ENCODE data around the gene FAM193A.

Gene FAM193A

DNA sequence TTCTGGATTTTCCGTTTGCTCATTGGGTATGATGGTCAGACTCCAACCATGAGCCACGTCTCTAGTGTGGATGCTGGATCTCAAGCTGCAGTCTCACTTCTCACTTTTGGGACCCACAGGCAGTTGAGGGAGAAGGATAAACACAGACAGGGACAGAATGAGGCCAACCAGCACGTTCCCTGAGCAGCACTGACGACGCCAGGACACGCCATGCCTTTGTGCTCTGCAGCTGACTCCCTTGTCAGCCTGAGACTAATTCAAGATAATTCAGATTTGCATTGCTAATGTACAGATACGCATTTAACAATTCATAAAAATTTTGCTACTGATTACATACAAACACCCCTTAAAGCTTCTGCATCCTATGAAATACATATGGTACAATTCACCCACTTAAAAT is 106.5 kb downstream of the FAM193A start:
- TF ChIP-seq, protein P1, sequence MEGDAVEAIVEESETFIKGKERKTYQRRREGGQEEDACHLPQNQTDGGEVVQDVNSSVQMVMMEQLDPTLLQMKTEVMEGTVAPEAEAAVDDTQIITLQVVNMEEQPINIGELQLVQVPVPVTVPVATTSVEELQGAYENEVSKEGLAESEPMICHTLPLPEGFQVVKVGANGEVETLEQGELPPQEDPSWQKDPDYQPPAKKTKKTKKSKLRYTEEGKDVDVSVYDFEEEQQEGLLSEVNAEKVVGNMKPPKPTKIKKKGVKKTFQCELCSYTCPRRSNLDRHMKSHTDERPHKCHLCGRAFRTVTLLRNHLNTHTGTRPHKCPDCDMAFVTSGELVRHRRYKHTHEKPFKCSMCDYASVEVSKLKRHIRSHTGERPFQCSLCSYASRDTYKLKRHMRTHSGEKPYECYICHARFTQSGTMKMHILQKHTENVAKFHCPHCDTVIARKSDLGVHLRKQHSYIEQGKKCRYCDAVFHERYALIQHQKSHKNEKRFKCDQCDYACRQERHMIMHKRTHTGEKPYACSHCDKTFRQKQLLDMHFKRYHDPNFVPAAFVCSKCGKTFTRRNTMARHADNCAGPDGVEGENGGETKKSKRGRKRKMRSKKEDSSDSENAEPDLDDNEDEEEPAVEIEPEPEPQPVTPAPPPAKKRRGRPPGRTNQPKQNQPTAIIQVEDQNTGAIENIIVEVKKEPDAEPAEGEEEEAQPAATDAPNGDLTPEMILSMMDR (IDR thresholded peaks at IDR 0.05; ENCODE audit: borderline replicate concordance, insufficient read depth, low read depth, low read length), result no peak
- H3K4me3 ChIP-seq (ENCODE audit: low read depth, low read length), result no peak overlapping the region

DNA sequence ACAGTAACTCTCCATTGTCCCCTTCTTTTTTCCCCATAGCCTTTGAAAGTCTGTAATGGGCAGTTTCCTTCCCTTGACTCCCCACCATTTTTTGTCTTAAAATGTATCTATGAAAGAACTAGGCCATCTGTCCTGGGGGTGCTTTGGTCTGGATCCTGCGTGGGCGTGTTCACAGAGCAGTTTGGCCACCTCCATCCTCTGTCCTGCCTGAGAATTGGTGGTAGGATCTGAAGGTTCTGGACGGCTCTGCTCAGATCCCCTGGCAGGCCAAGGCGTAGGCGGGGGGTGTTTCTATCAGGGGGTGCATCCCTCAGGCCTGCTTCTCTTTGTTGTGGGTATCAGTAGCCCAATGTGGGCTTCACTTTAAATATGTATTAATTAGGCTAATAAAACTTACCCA is 107.1 kb downstream of the FAM193A start:
- no peak overlapping the region for H3K4me3 ChIP-seq (ENCODE audit: low read depth, low read length)
- TF ChIP-seq, protein P1 (IDR thresholded peaks at IDR 0.05; ENCODE audit: borderline replicate concordance, insufficient read depth, low read depth, low read length), result no peak

DNA sequence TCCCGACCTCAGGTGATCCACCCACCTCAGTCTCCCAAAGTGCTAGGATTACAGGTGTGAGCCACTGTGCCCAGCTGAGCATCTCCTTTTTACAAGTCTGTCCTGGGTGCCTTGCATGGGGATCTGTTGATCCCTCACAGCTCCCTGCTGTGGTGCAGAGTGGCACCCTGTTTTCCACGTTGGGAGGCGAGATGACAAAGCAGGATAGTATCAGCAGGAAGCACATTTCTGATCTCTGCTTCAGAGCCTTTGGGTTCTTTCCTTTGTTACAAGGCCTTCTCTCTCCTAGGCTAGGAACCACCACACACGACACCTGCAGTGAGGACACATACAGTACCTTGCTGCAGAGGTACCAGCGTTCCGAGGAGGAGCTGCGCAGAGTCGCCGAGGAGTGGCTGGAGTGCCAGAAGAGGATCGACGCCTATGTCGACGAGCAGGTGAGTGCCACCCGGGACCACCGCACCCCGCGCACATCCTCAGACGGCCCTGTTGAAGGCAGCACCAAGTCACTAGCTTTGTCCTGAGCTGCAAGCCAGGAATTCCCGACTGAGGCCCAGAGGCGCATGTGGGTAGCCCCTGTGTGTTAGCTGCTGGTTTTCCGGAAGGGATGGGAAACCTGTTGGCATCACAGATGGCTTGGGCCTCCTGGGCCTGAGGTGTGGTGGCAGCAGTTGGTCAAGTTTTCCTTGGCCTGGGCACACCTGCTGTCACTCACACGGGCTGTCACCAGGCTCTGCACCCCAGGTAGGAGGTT is 110.1 kb downstream of the FAM193A start:
- H3K4me3 ChIP-seq (ENCODE audit: low read depth, low read length), result no peak overlapping the region

DNA sequence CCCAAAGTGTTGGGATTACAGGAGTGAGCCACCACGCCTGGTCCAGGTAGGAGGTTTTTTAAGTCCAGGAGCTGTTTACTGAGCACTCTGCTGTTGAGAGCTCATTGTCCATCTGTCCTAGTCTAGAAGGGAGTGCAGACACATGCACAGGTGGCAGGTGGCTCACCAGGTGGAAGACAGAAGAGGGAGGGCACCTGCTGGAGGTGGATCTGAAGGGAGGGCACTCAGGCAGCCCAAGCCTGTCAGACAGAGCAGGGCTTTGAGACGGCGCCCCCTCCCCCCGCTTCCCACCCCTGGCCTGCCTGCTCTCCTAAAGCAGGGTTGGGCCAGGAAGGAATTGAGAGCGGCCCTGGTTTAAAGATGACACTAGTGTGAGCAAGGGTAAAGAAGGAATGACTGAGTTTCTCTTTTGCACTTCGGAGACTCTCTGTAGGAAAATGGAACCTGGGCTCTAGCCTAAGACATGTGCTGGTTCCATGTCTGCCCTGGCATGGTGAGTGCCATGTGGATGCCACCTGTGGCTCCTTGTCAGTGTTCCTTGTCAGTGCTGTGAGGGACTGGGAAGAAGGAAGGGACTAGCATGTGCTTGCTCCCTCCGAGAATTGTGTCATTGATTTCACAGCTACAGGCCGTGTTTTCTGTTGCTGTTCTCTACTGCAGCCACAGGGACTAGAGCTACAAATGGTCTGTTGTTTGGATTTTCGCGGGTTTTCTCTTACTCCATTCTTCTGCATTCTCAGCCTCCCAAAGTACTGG is 111.1 kb downstream of the FAM193A start:
- TF ChIP-seq, protein P1 (IDR thresholded peaks at IDR 0.05; ENCODE audit: borderline replicate concordance, insufficient read depth, low read depth, low read length), result no peak
- no peak overlapping the region for H3K4me3 ChIP-seq (ENCODE audit: low read depth, low read length)

More for the DNA sequence above, 110.1 kb downstream of the FAM193A start:
- TF ChIP-seq, protein P1 (IDR thresholded peaks at IDR 0.05; ENCODE audit: borderline replicate concordance, insufficient read depth, low read depth, low read length), result no peak

DNA sequence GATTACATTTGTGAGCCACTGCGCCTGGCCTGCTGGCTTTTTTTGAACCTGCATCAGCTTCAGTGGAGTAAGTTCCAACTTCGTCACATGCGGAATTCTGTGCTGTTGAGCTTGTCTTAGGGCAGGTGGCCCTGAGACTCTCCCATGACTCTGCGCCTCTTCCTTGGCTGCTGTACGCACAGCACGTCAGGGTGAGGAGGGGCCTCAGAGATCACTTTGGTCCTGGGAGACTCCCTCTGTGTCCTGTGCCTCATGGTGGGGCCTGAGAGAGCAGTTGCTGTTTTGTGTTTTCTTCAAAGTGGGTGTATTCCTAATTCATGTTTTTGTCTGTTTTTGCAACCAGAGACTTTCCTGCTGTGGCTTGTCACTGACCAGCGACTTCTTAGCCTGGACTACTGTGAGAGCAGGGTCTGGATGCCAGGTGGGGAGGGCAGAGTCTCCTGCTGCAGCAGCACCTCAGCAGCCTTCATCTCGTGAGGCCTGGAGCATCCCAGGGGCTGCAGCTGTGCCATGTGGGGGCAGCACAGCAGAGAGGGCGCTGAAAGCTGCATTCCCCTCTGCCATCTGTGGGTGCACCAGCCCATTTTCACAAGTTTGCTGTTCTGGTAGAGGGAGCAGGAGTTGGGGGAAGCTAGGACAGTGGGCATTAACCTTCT is 111.8 kb downstream of the FAM193A start:
- TF ChIP-seq, protein P1 (IDR thresholded peaks at IDR 0.05; ENCODE audit: borderline replicate concordance, insufficient read depth, low read depth, low read length), result no peak
- no peak overlapping the region for H3K4me3 ChIP-seq (ENCODE audit: low read depth, low read length)

DNA sequence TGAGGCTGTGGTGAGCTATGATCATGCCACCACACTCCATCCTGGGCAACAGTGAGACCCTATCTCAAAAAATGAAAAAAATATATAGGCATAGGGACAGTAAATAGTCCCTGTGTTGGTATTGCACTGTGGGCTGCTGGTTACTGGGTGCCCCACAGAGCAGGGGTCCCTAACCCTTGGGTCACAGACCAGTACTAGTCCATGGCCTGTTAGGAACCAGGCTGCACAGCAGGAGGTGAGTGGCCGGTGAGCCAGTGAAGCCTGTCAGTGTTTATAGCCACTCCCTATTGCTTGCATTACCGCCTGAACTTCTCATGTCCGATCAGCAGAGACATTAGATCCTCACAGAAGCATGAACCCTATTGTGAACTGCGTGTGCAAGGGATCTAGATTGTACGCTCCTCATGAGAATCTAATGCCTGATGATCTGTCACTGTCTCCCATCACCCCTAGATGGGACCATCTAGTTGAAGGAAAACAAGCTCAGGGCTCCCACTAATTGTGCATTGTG is 113.2 kb downstream of the FAM193A start:
- no peak overlapping the region for H3K4me3 ChIP-seq (ENCODE audit: low read depth, low read length)
- TF ChIP-seq, protein P1 (IDR thresholded peaks at IDR 0.05; ENCODE audit: borderline replicate concordance, insufficient read depth, low read depth, low read length), result no peak

All from GM12875 (cell line).